ENCODE data around the gene RMDN2.

RMDN2 gene

GRCh38 chr2:37925063-37925897 is at the start of gene RMDN2:
TSS of gene RMDN2 (plus strand) at chr2:37925287. CDS start at chr2:37929278, 3,991 bp downstream.
- peak; percentile 95 for DNase-seq (ENCODE audit: low spot score)

GRCh38 chr2:37875403-37875906 is 49.6 kb upstream of the RMDN2 start:
- no peak for DNase-seq (ENCODE audit: low spot score)

GRCh38 chr2:37876227-37876626 is 48.9 kb upstream of the RMDN2 start:
- DNase-seq (ENCODE audit: low spot score): no peak

GRCh38 chr2:37877457-37878315 is 47.4 kb upstream of the RMDN2 start:
- peak; percentile 66 for DNase-seq (ENCODE audit: low spot score)

GRCh38 chr2:37878536-37878935 is 46.6 kb upstream of the RMDN2 start:
- no peak for DNase-seq (ENCODE audit: low spot score)

GRCh38 chr2:37880551-37880950 is 44.5 kb upstream of the RMDN2 start:
- no peak for DNase-seq (ENCODE audit: low spot score)

- no peak for DNase-seq (ENCODE audit: low spot score)
Measured at GRCh38 chr2:37881397-37881796, 43.7 kb upstream of the RMDN2 start.

GRCh38 chr2:37882036-37882435 is 43.1 kb upstream of the RMDN2 start:
- no peak for DNase-seq (ENCODE audit: low spot score)

GRCh38 chr2:37883518-37883917 is 41.6 kb upstream of the RMDN2 start:
- DNase-seq (ENCODE audit: low spot score): no peak

GRCh38 chr2:37885329-37885993 is 39.6 kb upstream of the RMDN2 start:
- DNase-seq (ENCODE audit: low spot score): no peak

- no peak for DNase-seq (ENCODE audit: low spot score)
Measured at GRCh38 chr2:37886745-37887144, 38.3 kb upstream of the RMDN2 start.

GRCh38 chr2:37887286-37887685 is 37.8 kb upstream of the RMDN2 start:
- DNase-seq (ENCODE audit: low spot score): no peak

- DNase-seq (ENCODE audit: low spot score): peak; percentile 72
Measured at GRCh38 chr2:37890893-37891495, 34.1 kb upstream of the RMDN2 start.

- no peak for DNase-seq (ENCODE audit: low spot score)
Measured at GRCh38 chr2:37891846-37892435, 33.1 kb upstream of the RMDN2 start.

GRCh38 chr2:37892436-37893114 is 32.5 kb upstream of the RMDN2 start:
- no peak for DNase-seq (ENCODE audit: low spot score)

GRCh38 chr2:37893327-37893726 is 31.8 kb upstream of the RMDN2 start:
- peak; percentile 50 for DNase-seq (ENCODE audit: low spot score)

- no peak for DNase-seq (ENCODE audit: low spot score)
Measured at GRCh38 chr2:37894047-37894446, 31.0 kb upstream of the RMDN2 start.

- DNase-seq (ENCODE audit: low spot score): no peak
Measured at GRCh38 chr2:37894601-37895000, 30.5 kb upstream of the RMDN2 start.

GRCh38 chr2:37895140-37895539 is 29.9 kb upstream of the RMDN2 start:
- no peak for DNase-seq (ENCODE audit: low spot score)

GRCh38 chr2:37896319-37896718 is 28.8 kb upstream of the RMDN2 start:
- DNase-seq (ENCODE audit: low spot score): no peak

- peak; percentile 28 for DNase-seq (ENCODE audit: low spot score)
Measured at GRCh38 chr2:37897511-37897910, 27.6 kb upstream of the RMDN2 start.

Data from kidney tubule cell (primary cell).